K562 (cell line): ENCODE data around the gene UTP15. TPM values are rescaled to one million over a fixed set of nuclear protein-coding genes. Genes with fewer than 3 reads are reported as not detected.

Experiments
- ATAC-seq: fragments of 200-7000 bp; cut with Tn5 transposase; 3 replicates; pipeline ENCODE4 v1.9.1; 2020; ENCODE audit warnings: moderate library complexity
- BruUV-seq: library from RNA; stranded (reverse); fragments of 400-500 nt; replicated peaks from 2 replicates; lab custom pipeline; 2021; lab: Mats Ljungman, UMichigan
- CTCF ChIA-PET: fragments of 300-600 bp; formaldehyde crosslinking; extraction: SDS; loops from one replicate; lab custom pipeline; 2021; ENCODE audit warnings: low intra/inter-chr PET ratio; lab: Yijun Ruan, JAX
- POLR2A ChIA-PET: fragments of 300-600, 350-650 bp; sonication (Branson Sonifier 250); formaldehyde crosslinking; extraction: SDS; loops from one replicate; lab custom pipeline; 2021; ENCODE audit warnings: antibody characterized with exemption, inconsistent platforms; lab: Yijun Ruan, JAX
- DNase-seq, 4 experiments: peaks; one replicate each; pipeline versions ENCODE4 v3.0.0 to v3.0.0-alpha.2; 2011 to 2018; ENCODE audit warnings: low spot score in 3 of 4, mixed read lengths in 3 of 4; ENCODE audit errors: extremely low read depth in 1 of 4
- FAIRE-seq: peaks from 2 replicates; lab custom pipeline; 2011; peaks lifted over from hg19 to GRCh38; lab: Jason Lieb, UNC
- H2AFZ ChIP-seq: 2 replicates; pipeline ENCODE4 v1.6.0; 2011; ENCODE audit warnings: low read depth, low read length, control low read depth, inconsistent platforms
- H3K27ac ChIP-seq: fragments of 200-600 bp; 3 replicates; pipeline ENCODE4 v1.8.0; 2011; ENCODE audit warnings: low read depth, mild to moderate bottlenecking, control low read depth, inconsistent platforms, low read length, moderate library complexity, mixed read lengths; ENCODE audit errors: extremely low read depth
- H3K27me3 ChIP-seq, 2 experiments: fragments of 300-600 bp in 1 of 2; 2 replicates in 1 of 2; 3 replicates in 1 of 2; pipeline versions ENCODE4 v1.6.0 to v1.8.0; 2011; ENCODE audit warnings: inconsistent platforms in 2 of 2, low read length in 2 of 2, mild to moderate bottlenecking in 1 of 2, mixed read lengths in 1 of 2, moderate library complexity in 1 of 2; ENCODE audit not compliant: control insufficient read depth in 2 of 2, insufficient read depth in 2 of 2
- H3K36me3 ChIP-seq: fragments of 300-600 bp; 3 replicates; pipeline ENCODE4 v1.8.0; 2011; ENCODE audit warnings: mild to moderate bottlenecking, low read length, inconsistent platforms; ENCODE audit not compliant: control insufficient read depth, insufficient read depth
- H3K4me1 ChIP-seq, 2 experiments: fragments of 200-600 bp in 1 of 2; replicated peaks in 1 of 2; 2 replicates in 1 of 2; 3 replicates in 1 of 2; pipeline versions ENCODE4 v1.5.1 to v1.8.0; 2011; ENCODE audit warnings: inconsistent platforms in 2 of 2, low read length in 2 of 2, mild to moderate bottlenecking in 1 of 2, mixed read lengths in 1 of 2, moderate library complexity in 1 of 2; ENCODE audit not compliant: control insufficient read depth in 2 of 2, insufficient read depth in 2 of 2
- H3K4me2 ChIP-seq: 2 replicates; pipeline ENCODE4 v1.6.1; 2011; ENCODE audit warnings: low read length, control low read depth, inconsistent platforms, mixed read lengths; ENCODE audit not compliant: insufficient read depth
- H3K4me3 ChIP-seq: fragments of 200-600 bp; sonication (generic), shearing (Covaris generic); 2 replicates; pipeline ENCODE4 v1.5.1; 2016; ENCODE audit warnings: control low read depth, inconsistent platforms
- H3K79me2 ChIP-seq: fragments of 200-600 bp; 3 replicates; pipeline ENCODE4 v1.8.0; 2011; ENCODE audit warnings: low read length, inconsistent platforms; ENCODE audit not compliant: control insufficient read depth, insufficient read depth
- H3K9ac ChIP-seq, 2 experiments: 2 replicates each; pipeline versions ENCODE4 v1.6.0 to v1.6.1; 2011; ENCODE audit warnings: low read depth in 2 of 2, low read length in 2 of 2, control low read depth in 1 of 2, inconsistent platforms in 1 of 2, mild to moderate bottlenecking in 1 of 2, mixed read lengths in 1 of 2; ENCODE audit not compliant: insufficient read depth in 1 of 2
- H3K9me1 ChIP-seq: one replicate; pipeline ENCODE4 v1.6.0; 2011; ENCODE audit warnings: inconsistent platforms, mild to moderate bottlenecking, low read length, moderate library complexity; ENCODE audit not compliant: control insufficient read depth, insufficient read depth
- H3K9me3 ChIP-seq: replicated peaks from 2 replicates; pipeline ENCODE4 v1.5.1; 2011; ENCODE audit warnings: low read depth, low read length, inconsistent platforms; ENCODE audit not compliant: control insufficient read depth, insufficient read depth
- H4K20me1 ChIP-seq: replicated peaks from 2 replicates; pipeline ENCODE4 v1.6.1; 2011; ENCODE audit warnings: low read length, inconsistent platforms, mixed read lengths; ENCODE audit not compliant: control insufficient read depth, insufficient read depth
- CBFA2T2 ChIP-seq: fragments of 450-650 bp; conservative IDR thresholded peaks from 2 replicates; pipeline ENCODE4 v1.6.1; 2017; ENCODE audit warnings: mild to moderate bottlenecking
- CREB1 ChIP-seq, 2 experiments: sonication (generic) in 1 of 2; formaldehyde crosslinking in 1 of 2; IDR thresholded peaks; 2 replicates each; pipeline versions ENCODE4 v1.6.1 to v1.8.0; 2012 to 2022; ENCODE audit warnings: inconsistent platforms in 1 of 2, mild to moderate bottlenecking in 1 of 2, missing genetic modification reagents in 1 of 2, moderate library complexity in 1 of 2
- L3MBTL2 ChIP-seq: fragments of 450-650 bp; IDR thresholded peaks from 2 replicates; pipeline ENCODE4 v1.6.1; 2016; ENCODE audit warnings: mild to moderate bottlenecking, moderate library complexity
- PCBP2 ChIP-seq: fragments of 200-400 bp; formaldehyde crosslinking; IDR thresholded peaks from 2 replicates; pipeline ENCODE4 v1.6.1; 2018; ENCODE audit warnings: low read length, low read depth, mild to moderate bottlenecking, moderate library complexity; ENCODE audit not compliant: poor library complexity, severe bottlenecking
- PHB2 ChIP-seq: fragments of 450-650 bp; IDR thresholded peaks from 2 replicates; pipeline ENCODE4 v1.6.1; 2017; ENCODE audit warnings: low read depth
- SPI1 ChIP-seq: IDR thresholded peaks from 2 replicates; pipeline ENCODE4 v1.6.1; 2011; ENCODE audit warnings: low read depth, low read length, control low read depth, borderline replicate concordance
- SRSF9 ChIP-seq: fragments of 200-400 bp; formaldehyde crosslinking; IDR thresholded peaks from 2 replicates; pipeline ENCODE4 v1.6.1; 2017; ENCODE audit warnings: low read depth, low read length, borderline replicate concordance
- WGBS: fragments of 100-300 bp; shearing (Covaris generic); methylation state at CpG from one replicate; pipeline ENCODE4 v1.1.6; 2016; ENCODE audit warnings: low coverage, mixed read lengths; ENCODE audit not compliant: insufficient coverage; ENCODE audit errors: missing lambda C conversion rate; 5-methylcytosine and 5-hydroxymethylcytosine counted together
- in situ Hi-C: fragments of 300-500 bp; cut with MboI; formaldehyde crosslinking; loops from 4 replicates; pipeline ENCODE4 v1.15.0; 2018; ENCODE audit warnings: inconsistent platforms, mixed read lengths
- intact Hi-C: fragments of 100-400 bp; cut with micrococcal nuclease; formaldehyde crosslinking; loops from 2 replicates; pipeline ENCODE4 v1.14.2; 2022
- polyA plus RNA-seq, 8 experiments: library from polyadenylated mRNA; depleted of rRNA in 4 of 8; stranded (reverse) in 5 of 8; unstranded in 3 of 8; fragments of >200 nt; fragmentation: Nextera tagmentation in 2 of 8; fragmentation: Illumina TruSeq in 1 of 8; extraction: Ambion mirVana in 2 of 8; extraction: Trizol in 1 of 8; gene quantifications; 2 replicates each; pipeline versions ENCODE4 v1.2.1 to v1.2.3, GENCODE V29; 2011 to 2014; ENCODE audit warnings: inconsistent platforms in 1 of 8, missing spikeins in 1 of 8
- total RNA-seq, 7 experiments: library from RNA; depleted of rRNA in 6 of 7; stranded (reverse); fragments of >200 nt in 6 of 7; fragmentation: Illumina TruSeq in 2 of 7; extraction: Trizol in 2 of 7; gene quantifications; 2 replicates each; pipeline versions ENCODE4 v1.2.1 to v1.2.3, GENCODE V29; 2011 to 2021; ENCODE audit warnings: low replicate concordance in 1 of 7
- TF ChIP-seq, protein P1 (sequence below): fragments of 450-650 bp; IDR thresholded peaks from 2 replicates; pipeline ENCODE4 v1.6.1; 2014; ENCODE audit warnings: low read depth, mild to moderate bottlenecking, moderate library complexity, borderline replicate concordance

Gene UTP15
- total and polyA plus RNA-seq, 9 of the 15 experiments (the other 6 are each of a cell fraction or from before 2014, with no cell fraction given) = 28.1 to 49.3 (median 37.0) TPM

- Histone ChIP-seq H3K27me3 (peaks cover 21 to 22% of the 10 kb centered on the region in 2 experiments; a peak in 4 of 5 replicates), H2AFZ (no peak overlapping the region), H3K9me3 (no peaks in the 10 kb centered on the region), H3K9ac (no peak overlapping the region), H3K36me3 (no peaks in the 10 kb centered on the region), H3K4me3 (no peak overlapping the region), H3K79me2 (no peaks in the 10 kb centered on the region), H4K20me1 (no peaks in the 10 kb centered on the region), H3K4me1 (no peaks in the 10 kb centered on the region), H3K27ac (no peak overlapping the region), H3K4me2 (no peak overlapping the region), H3K9me1 (no peaks in the 10 kb centered on the region)
- in situ Hi-C loops = no loop called here
- CTCF ChIA-PET = no interaction called here
- peak; percentile 43; the same call in 1 of the 2 replicates for TF ChIP-seq SPI1
- no peak for TF ChIP-seq CREB1 (IDR thresholded peaks at IDR 0.05)
- TF ChIP-seq CREB1 (CRISPR knock-in tag; IDR thresholded peaks at IDR 0.05) = no peak
- TF ChIP-seq L3MBTL2 = no peak
- no peak for TF ChIP-seq CBFA2T2
- 15% methylated on average over 3 of the region's 3 CpGs for WGBS
- POLR2A ChIA-PET = interaction anchor here (2.5 kb wide), 1 partner anchor 9 kb away, joined by 6 read pairs; no protein-coding TSS in a partner anchor
- DNase-seq = no peak
- BruUV-seq = no TSS peak
- intact Hi-C loops = no loop called here
- FAIRE-seq = no peak
- ATAC-seq = no peak
Observed at GRCh38 chr5:73528248-73528647, 37.3 kb upstream of the UTP15 start.

DNA sequence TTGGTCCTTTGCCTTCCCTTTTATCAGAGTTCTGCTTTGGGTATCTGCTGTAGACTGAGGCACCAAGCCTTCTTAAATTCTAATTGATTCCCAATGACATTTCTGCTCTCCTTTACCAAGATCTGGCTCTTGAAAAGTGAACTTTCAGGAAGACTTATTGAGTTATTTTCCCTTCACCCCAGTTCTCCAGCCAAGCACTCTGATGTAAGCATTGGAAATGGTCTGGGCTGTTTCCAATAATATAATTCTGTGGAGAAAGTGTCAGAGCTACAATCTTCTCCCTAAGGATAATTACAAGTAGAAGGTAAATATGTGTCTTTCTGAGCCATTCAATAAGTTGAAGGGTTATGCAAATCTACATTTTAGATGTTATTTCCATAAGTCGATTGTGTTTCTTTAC, 36.5 kb upstream of the UTP15 start:
- TF ChIP-seq SRSF9 (no peak), PCBP2 (no peak), PHB2 (no peak)
- TF ChIP-seq, protein P1, sequence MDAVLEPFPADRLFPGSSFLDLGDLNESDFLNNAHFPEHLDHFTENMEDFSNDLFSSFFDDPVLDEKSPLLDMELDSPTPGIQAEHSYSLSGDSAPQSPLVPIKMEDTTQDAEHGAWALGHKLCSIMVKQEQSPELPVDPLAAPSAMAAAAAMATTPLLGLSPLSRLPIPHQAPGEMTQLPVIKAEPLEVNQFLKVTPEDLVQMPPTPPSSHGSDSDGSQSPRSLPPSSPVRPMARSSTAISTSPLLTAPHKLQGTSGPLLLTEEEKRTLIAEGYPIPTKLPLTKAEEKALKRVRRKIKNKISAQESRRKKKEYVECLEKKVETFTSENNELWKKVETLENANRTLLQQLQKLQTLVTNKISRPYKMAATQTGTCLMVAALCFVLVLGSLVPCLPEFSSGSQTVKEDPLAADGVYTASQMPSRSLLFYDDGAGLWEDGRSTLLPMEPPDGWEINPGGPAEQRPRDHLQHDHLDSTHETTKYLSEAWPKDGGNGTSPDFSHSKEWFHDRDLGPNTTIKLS = no peak
- ChIA-PET POLR2A (interaction anchor here (2.5 kb wide), 1 partner anchor 9 kb away, joined by 6 read pairs; no protein-coding TSS in a partner anchor), CTCF (no interaction called here)
- no peak overlapping the region for H3K9ac ChIP-seq
- no peaks in the 10 kb centered on the region for H3K9me1 ChIP-seq
- no peaks in the 10 kb centered on the region for H3K79me2 ChIP-seq
- no peaks in the 10 kb centered on the region for H3K4me1 ChIP-seq
- no TSS peak for BruUV-seq
- DNase-seq = no peak
- intact Hi-C loops = no loop called here
- H3K27me3 ChIP-seq = peaks cover 21 to 26% of the 10 kb centered on the region in 2 experiments; a peak in 4 of 5 replicates
- H3K4me2 ChIP-seq = no peak overlapping the region
- H3K4me3 ChIP-seq = no peak overlapping the region
- no peaks in the 10 kb centered on the region for H4K20me1 ChIP-seq
- H3K36me3 ChIP-seq = no peaks in the 10 kb centered on the region
- no peaks in the 10 kb centered on the region for H3K9me3 ChIP-seq
- FAIRE-seq = no peak
- 4% methylated on average over 1 of the region's 1 CpG for WGBS
- no peak overlapping the region for H3K27ac ChIP-seq
- in situ Hi-C loops = no loop called here
- ATAC-seq = no peak
- H2AFZ ChIP-seq = no peak overlapping the region
